NCI-H526 (cell line): ENCODE data around the gene PHF21A.
"Not testable (repeated sequence)": the region's sequence is repeated elsewhere in the genome, so short reads cannot be mapped to it uniquely, and the experiment has no call there.

Experiments
- DNase-seq, 2 experiments: peaks; one replicate each; lab custom pipeline; 2025; lab: John Stamatoyannopoulos, UW

Gene PHF21A

DNA sequence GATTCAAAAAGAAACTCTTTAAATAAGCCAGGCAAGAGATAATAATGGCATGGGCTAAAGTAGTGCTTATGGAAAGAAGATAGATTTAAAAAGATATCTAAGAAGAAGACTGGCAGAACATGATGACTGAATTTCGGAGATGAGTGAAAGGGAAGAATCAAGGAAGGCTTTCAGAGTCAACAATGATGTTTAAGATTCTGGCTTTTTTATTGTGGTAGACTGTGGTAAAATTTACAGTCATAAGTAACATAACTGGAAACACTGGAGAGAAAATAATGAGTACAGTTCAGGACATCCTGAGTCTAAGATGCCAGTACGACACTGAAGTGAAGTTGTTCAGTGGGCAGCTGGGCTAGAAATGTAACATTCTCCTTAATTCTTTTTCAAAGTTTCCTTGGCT is 85.2 kb downstream of the PHF21A start:
- no peak for DNase-seq

DNA sequence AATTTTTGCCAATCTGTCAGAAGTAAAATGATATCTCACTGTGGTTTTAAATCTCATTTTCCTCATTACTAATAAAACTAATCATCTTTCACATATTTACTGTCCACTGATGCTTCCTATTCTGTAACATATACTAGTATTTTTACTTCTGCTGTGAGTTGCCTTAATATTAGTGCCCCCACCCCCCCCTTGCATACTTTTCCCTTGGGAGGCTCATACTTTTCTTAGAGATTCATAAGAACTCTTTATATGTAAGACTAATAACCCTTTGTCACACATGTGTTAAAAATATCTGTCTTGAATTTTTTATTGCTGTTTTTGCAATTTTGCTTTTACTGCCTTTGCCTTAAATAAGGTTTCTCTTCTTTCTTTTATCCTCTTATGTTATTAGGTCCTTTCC is 87.2 kb downstream of the PHF21A start:
- no peak for DNase-seq

DNA sequence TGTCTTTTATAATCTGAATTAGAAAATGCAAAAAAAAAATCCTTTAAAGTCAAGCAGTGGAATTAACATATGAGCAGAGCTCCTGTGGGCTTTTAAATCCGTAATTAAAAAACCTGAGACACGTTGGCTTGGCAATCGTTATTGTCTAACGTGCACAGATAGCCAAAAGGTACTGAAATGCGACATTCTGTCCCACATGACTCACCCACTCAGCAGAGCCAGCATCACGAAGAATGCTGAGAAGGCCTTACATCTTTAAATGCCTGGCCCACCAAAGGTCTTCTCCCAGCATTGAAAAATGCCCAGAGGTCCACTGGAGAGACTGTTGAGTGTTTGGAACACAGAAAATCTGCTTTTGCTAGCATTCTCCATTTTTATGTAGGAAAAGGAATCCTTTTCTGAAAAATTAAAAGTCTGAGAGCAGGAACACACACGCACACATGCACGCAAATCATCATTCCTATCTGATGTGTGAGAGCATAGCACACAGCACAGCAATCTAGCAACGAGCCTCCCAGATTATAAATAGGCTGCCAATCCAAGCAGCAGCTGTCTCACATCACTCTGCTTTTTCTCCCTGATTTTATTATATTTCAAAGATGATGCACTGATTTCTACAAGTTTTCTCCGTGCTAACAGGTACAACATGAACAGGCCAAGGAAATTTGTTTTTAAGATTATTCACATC is 94.5 kb downstream of the PHF21A start:
- no peak for DNase-seq

DNA sequence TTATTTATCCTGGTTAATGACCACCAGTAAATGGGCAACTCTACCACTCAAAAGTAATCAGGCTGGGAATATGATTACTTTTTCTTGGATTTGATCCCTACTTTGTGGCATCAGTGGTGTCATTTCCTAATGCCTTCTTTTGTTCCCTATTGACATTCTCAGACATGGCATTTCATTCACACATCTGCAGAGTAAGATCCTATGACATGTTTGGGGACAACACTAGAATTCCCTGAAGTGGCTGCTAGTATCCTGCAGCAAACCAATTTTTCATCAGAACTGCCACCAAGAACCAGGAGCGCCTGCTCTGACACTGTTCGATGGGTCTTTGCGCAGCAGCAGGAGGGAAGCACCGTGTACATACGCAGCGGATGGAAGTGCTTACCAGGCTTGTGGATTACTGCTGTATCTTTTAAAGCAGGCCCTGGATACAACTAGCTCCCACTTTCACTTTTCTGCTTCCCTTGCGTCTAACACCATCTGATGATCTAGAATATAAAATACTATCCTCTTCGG is 101.1 kb downstream of the PHF21A start:
- no peak for DNase-seq

DNA sequence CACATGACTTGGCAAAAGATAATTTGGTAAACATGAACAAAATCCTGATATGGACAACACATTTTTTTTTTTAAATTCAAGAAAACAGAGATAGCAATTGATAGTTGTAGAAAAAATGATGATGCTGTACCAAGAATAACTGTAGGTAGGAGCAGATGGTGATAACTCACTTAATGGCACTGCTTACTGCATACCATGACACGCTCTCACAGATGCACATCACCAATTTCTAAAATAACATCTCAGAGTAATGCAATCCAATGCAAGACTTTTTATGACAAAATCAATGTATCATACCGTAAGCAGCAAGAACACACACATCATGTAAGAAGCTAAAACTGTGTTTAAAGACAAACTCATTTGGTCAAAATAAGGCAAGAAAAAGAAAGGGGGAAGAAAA is 102.6 kb downstream of the PHF21A start:
- DNase-seq = no peak

DNA sequence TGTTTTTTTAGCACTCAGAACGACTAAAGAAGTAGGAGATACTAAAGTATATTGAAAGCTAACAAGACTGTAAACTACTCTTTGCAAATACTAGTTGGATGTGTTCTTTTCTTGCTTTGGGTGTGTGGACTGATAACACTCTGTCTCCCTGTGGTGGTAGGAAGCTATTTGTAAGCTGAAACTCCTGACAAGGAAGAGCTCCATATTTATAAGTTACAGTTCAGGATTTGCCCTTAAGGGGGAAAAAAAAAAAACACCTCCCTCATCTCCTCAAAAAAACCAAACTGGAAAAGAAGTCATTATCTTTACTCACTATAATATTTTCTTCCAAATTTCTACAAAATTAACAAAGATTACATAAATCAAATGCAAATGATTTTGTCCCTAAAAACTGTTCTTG is 103.9 kb downstream of the PHF21A start:
- DNase-seq = no peak

DNA sequence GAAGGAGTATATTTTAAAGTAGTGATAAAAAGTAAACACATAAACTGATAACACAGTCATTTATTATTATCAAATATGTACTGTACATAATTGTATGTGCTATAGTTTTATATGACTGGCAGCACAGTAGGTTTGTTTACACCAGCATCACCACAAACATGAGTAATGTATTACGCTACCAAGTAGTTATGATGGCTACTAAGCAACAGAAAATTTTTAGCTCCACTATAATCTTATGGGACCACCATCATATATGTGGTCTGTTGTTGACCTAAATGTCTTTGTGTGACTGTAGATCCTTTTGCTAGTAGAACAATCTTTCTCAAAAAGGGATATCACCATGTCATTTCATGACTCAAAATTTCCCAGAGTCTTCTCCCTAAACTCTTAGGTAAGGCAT is 105.3 kb downstream of the PHF21A start:
- DNase-seq = no peak

DNA sequence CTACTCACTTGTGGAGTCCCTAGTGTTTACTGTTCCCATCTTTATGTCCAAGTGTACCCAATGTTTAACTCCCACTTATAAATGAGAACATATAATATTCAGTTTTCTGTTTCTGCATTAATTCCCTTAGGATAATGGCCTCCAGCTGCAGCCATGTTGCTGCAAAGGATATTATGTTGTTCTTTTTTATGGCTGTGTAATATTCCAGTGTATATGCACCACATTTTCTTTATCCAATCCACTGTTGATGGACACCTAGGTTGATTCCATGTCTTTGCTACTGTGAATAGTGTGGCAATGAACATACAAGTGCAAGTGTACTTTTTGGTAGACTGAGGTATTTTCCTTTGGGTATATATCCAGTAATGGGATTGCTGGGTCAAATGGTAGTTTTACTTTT is 107.1 kb downstream of the PHF21A start:
- not testable (repeated sequence) for DNase-seq

DNA sequence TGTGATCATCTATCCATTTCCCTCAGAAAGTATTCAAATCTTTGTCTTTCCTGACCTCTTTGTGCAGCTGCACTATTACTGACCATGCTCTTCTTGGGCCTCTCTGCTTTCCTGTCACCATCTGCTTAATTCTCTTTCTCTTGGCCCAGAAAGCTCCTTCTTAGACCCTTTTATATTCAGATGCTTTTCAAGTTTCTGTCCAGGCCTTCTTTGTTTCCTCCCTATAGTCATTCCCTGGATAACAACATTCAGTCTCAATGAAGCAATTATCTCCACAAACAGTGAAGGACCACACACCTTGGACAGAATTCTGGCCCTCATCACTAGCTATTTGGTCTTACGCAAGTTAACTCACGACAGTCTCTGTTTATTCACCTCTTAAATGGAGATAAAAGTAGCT is 109.1 kb downstream of the PHF21A start:
- no peak for DNase-seq

DNA sequence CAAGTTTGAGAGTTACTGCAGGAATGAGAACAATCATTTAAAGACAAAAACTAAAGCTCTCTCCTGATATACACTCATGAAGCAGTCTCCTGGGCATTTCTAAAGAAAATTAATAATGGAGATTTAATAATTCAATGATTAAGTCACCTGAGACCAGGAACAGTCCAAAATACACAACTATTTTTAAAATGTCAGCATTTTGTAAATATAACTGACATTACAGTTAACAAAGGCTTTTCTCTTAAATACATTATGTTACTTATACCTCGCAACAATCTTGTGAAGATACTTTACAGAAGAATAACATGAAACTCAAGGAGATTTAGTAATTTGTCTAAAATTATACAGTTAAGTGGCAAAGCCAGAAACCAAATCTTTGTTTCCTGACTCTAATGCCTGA is 111.2 kb downstream of the PHF21A start:
- DNase-seq = no peak

DNA sequence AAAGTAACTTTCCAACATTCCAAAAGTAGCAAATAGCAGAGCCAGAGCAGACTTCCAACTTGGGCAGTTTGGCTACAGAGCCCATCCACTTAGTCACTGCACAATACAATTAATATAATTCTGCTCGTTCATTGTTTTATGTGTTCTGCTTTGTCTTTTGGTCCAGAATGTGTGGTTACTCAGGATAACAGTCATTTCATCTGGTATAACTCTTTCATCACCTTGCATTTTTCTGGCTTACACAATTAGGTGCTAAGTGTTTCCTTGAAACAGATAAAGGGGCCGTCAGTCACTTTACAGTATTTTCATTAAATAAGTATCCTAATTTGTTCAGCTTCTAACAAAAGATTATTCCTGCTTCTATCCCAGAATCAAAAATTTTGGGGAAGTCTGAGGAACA is 111.6 kb downstream of the PHF21A start:
- no peak for DNase-seq

DNA sequence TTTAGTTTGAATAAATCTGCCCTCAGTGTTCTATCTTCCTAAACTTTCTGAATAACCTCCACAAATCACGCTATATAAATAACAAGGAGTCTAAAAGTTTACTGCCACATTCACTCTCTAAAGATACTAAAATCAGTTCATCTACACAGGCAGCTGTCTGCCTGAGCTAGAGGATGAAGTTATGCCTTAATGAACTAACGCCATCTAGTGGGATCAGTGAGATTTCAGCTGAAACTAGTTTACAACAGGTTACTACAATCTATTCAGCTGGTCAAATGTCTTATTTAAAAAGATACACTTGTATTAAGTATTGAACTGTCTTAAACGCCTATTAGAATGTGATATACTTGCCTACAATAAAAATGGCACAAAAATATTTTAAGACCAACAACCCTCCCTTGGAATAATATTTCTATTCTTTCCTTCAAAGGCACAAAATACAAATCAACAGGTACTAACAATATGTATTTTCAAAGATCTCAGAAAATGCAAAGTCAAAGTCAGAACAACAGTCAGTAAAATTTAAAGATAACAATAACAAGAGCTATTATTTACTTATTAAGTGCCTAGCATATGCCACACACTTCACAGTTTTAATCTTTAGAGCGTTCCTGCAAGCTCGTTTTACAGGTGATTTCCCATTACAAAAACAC is 114.7 kb downstream of the PHF21A start:
- DNase-seq = peak; percentile 45 to 84

DNA sequence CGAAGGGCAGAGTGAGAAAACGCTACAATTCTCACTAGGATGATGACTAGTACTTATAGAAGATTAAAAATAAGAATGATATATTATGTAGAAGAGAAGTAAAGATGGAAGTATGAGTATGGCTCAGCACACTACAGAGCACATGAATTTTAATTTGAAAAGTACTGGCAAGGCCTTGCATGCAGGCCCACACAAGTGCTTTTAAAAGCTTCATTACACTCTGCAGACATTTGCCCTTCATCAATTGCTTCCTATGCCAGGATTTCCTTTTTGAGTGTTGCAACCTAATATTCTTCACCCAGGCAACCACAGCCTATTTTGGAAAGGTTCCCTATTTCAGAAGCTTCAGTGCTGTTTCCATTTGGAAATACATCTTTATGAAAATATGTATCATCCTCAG is 117.7 kb downstream of the PHF21A start:
- DNase-seq = no peak

DNA sequence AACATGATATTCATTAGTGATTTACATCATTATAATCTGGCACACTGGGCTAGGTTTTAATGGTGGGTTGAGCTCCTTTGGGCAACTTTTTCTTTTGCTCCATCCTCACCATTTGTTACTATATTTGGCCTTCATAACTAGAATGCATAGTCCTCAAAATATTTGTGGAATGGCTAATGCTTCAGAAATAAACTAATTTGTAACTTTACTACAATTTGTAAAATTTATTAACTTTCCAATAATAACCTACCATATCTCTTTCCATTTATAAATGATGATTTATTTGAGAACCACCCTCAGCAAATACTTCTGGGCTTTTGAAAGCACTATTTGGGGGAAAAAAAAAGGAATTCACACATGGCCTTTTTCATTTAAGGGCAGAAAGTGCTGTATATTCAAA is 119.1 kb downstream of the PHF21A start:
- no peak for DNase-seq

DNA sequence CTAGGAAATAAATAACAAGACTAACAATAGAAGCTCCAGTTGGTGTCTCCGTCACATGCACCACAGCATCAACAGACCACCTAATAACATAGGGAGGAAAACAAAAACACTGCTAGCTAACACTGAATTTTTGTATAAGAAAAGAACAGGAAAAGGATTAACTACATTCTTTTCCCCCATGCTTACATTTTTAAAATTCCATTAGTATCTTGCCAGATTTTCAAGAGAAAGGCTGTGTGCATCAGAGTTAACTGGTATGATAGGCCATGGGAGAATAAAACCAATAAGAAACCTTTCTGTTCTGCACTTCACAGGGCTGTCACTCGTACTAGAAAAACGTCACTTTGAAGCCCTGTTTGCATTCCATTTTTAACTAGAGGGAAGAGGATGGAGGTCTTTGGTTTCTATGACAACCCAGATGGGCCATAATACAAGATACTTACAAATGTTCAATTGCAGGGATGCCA is 119.8 kb downstream of the PHF21A start:
- no peak for DNase-seq

DNA sequence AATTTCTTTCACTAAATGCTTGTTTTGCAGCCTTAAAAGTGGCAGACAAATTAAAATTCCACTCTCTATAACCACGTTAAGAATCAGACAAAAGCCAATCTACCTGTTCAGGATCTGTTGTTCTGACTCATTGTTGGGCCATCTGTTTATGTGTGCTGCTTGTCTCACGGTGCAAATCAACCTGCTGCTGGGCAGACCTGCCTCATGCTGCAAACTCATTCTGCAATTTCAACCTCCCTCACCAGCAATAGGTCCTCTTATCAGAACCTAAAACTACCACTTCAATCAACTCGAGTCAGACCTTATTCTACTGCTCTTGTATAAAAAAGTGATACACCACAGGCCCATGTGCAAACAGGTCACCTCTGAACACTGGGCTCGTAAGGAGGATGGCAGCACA is 123.7 kb downstream of the PHF21A start:
- DNase-seq = no peak

DNA sequence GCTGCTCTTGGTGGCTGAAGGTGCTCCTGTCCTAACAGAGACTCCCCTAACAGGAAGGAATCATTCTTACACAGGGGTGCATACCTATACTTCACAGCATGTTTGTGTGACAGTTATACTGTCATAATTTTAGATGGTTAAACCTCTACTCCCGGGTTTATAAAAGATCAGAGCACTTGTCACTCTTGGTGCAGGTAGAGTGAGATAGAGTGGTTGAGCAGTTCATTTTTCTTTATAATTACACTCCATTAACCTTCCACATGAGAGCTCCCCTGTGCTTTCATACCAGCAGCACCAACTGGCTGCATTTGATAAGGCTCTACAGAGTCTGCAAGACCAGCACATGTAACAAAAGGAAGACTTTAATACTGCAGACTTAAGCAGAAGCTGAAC is 125.9 kb downstream of the PHF21A start:
- no peak for DNase-seq

DNA sequence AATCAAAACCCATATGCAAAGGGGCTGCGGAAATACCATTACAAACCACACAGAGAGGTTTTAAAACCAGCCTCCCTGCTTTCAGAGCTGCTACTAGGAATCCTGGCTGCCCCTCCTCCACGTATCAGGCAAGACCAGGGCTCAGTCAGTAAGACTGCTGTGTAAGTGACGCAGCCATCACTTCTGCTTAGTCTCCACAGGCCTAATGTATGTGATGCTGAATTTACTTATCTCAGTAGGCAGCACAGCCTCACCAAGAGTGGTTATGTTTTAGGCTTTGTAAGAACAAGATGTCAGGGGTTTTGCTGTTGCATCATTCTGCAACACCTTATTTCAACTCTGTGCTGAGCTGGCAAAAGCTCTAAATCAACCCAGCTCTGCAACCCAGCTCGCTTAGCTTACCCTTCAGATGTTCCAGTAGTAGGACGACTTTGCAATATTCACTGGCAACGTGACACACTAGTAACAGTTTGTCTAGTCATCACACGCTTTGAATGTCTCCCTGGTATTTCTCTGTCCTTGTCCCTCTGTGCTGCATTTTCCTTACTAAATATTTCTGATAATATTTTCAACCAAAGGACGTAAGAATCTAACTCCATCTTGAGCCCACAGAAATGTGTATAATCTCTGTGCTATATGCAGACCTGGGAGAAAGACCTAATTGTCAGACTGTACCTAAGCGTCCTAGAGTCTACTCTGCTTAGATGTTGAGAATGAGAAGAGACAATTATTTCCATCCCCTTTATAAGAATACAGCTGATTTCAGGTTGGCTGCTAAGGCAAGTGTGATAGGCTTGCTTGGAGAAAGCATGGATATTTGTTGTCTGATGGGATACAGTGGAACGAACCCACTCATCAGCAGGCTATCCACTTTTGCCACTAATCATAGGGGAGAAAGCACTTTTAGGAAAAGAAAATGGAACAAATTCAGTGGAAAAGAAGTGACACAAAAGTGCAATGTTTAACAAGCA is 126.6 kb downstream of the PHF21A start:
- peak in 1 of 2 experiments; percentile 33 for DNase-seq

DNA sequence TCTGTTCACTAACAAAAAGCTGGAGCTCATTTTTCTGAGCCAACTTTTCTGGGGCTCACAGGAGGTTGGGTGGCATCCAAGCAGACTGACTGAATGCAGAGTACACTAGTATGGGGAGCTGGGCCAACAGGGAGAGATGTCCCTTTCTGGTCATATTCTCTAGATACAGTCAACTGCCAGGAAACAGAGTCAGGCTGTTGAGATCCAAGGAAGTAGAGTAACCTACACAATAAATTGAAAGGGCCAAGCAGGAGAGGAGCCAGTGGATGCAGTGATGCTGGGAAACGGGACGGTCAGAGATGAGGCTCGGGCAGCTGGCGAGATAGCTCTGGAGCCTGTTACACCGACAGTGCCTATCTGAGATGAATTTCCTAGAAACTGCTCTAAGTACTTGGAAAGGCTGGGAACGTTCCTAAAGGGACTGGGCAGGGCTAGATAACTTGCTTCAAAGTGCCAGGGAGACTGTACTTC is 127.7 kb downstream of the PHF21A start:
- DNase-seq = no peak

DNA sequence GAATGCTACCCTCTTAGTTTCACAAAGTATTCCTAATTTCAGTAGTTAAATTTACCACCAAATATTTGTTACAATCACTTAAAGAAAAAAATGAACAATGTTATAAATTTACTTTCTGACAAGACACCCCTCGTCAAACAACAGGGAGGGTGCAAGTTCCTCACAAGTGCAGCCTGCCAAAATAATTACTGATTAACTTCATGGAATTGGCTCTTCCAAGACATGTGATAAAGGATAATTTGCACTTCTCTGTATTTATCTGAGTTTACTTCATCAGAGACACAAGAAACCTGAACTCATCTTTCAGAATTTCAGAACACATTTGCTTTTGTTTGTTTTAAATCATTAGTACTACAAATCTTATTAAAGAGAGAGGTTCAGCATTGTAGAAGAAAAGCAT is 132.3 kb downstream of the PHF21A start:
- no peak for DNase-seq

DNA sequence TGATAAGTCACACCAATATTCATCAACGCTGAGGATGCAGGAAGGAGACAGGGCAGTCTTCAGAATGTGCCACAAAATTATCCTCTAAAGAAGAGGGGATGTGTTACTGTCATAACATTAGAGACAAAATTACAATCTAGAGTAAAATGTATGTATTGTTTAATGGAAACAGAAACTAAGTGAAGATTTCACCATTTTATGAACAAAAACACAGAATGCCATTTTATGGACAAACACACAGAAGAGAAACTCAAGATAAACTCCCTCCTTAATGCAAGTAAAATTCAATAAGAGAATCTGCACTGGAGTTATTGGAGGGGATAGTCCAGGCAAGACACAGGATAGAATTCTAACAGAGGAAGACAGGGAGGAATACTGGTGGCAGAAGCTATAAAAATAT is 136.0 kb downstream of the PHF21A start:
- DNase-seq = no peak

DNA sequence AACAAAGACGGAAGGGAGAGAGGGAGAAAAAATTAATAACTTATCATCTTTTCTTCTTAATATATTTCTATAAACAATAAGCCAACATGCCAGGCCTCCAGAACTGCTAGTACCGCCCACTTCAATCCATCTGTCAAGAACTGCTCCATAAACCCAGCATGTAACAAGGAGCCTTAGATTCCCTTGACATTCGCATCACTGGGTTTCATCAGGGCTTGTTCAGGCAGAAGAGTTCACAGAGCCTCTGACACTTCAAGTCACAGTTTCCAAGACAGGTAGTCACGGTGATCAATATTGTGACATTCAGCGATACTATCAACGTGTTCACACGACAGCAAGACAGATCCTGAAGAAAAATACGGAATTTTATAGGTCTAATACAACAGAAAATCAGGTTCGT is 137.1 kb downstream of the PHF21A start:
- DNase-seq = no peak
